Progenitor cell of endocrine pancreas (in vitro differentiated cells): Measurements from ENCODE around the gene HS3ST6. TPM values are rescaled to one million over a fixed set of nuclear protein-coding genes. Genes with fewer than 3 reads are reported as not detected.

Source experiments
- DNase-seq: peaks from one replicate; pipeline ENCODE4 v3.0.0; 2021; ENCODE audit warnings: low spot score; ENCODE audit not compliant: unreplicated experiment
- H3K27ac Mint-ChIP-seq: 2 replicates; pipeline ENCODE4 v1.8.0; 2021; ENCODE audit warnings: mild to moderate bottlenecking, moderate library complexity, mixed read lengths
- H3K27me3 Mint-ChIP-seq: 2 replicates; pipeline ENCODE4 v1.8.0; 2021; ENCODE audit warnings: mixed read lengths
- H3K36me3 Mint-ChIP-seq: 2 replicates; pipeline ENCODE4 v1.8.0; 2022; ENCODE audit warnings: mixed read lengths; ENCODE audit not compliant: insufficient read depth
- H3K4me1 Mint-ChIP-seq: 2 replicates; pipeline ENCODE4 v1.8.0; 2021; ENCODE audit warnings: low read depth, mixed read lengths
- H3K4me3 Mint-ChIP-seq: 2 replicates; pipeline ENCODE4 v1.8.0; 2021; ENCODE audit warnings: low read depth, mild to moderate bottlenecking, moderate library complexity, mixed read lengths
- H3K9me3 Mint-ChIP-seq: 2 replicates; pipeline ENCODE4 v1.8.0; 2021; ENCODE audit warnings: low read depth, mixed read lengths
- total RNA-seq: library from RNA; stranded (reverse); gene quantifications from 2 replicates; pipeline ENCODE4 v1.2.1, GENCODE V29; 2021
- TF ChIP-seq, protein P1 (sequence below): fragments of 200-600 bp; sonication (generic); IDR thresholded peaks from one replicate; pipeline ENCODE4 v1.5.0; 2021; ENCODE audit warnings: antibody characterized with exemption, mild to moderate bottlenecking; ENCODE audit not compliant: unreplicated experiment

HS3ST6 gene
- total RNA-seq, 1 donor from 2014 or later = 0.46 TPM

DNA sequence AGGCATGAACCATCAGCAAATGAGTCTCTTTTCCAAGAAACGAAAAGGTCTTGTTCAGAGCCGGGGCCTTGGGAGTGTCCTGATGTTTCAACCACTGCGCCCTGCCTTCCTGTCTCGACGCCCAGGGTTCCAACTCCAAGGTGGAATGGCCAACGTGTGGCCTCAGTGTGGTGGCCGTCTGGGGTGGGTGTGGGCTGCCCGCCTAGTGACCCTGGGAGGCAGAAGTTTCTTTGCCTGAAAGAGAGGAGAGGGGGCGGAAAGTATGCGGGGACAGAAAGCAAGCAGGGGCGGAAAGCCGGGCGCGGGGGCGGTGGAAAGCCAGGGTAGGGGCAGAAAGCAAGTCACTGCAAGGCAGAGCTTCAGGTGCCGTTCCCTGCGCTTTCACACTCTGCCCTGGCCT, 20.7 kb upstream of the HS3ST6 start:
- Mint-ChIP-seq H3K9me3 (no peaks in the 10 kb centered on the region), H3K27me3 (no peaks in the 10 kb centered on the region), H3K4me3 (no peak overlapping the region), H3K4me1 (peaks cover 2% of the 10 kb centered on the region), H3K27ac (no peak overlapping the region), H3K36me3 (peaks cover 1% of the 10 kb centered on the region)
- no peak for DNase-seq
- TF ChIP-seq, protein P1, sequence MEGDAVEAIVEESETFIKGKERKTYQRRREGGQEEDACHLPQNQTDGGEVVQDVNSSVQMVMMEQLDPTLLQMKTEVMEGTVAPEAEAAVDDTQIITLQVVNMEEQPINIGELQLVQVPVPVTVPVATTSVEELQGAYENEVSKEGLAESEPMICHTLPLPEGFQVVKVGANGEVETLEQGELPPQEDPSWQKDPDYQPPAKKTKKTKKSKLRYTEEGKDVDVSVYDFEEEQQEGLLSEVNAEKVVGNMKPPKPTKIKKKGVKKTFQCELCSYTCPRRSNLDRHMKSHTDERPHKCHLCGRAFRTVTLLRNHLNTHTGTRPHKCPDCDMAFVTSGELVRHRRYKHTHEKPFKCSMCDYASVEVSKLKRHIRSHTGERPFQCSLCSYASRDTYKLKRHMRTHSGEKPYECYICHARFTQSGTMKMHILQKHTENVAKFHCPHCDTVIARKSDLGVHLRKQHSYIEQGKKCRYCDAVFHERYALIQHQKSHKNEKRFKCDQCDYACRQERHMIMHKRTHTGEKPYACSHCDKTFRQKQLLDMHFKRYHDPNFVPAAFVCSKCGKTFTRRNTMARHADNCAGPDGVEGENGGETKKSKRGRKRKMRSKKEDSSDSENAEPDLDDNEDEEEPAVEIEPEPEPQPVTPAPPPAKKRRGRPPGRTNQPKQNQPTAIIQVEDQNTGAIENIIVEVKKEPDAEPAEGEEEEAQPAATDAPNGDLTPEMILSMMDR = no peak

DNA sequence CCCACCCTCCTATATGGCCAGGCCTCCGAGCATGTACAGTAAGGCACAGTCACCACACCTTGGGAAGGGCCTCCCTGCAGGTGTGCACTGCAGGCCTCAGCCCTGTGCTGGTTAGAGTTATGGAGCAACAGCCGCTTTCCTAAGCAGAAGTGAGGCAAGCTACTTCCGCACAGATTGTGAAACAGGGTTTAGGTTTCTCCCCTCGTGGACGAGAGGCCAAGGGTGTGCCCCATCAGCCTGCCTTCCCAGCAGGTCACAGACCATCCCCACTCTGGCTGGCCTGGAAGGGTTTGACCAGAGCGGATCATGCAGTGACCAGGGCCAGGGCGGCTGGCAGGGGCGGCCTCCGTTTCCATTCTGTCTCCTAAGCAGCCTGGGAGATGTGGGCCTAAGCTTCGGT, 20.1 kb upstream of the HS3ST6 start:
- peaks cover 2% of the 10 kb centered on the region for H3K36me3 Mint-ChIP-seq
- TF ChIP-seq, protein P1 = no peak
- no peaks in the 10 kb centered on the region for H3K9me3 Mint-ChIP-seq

DNA sequence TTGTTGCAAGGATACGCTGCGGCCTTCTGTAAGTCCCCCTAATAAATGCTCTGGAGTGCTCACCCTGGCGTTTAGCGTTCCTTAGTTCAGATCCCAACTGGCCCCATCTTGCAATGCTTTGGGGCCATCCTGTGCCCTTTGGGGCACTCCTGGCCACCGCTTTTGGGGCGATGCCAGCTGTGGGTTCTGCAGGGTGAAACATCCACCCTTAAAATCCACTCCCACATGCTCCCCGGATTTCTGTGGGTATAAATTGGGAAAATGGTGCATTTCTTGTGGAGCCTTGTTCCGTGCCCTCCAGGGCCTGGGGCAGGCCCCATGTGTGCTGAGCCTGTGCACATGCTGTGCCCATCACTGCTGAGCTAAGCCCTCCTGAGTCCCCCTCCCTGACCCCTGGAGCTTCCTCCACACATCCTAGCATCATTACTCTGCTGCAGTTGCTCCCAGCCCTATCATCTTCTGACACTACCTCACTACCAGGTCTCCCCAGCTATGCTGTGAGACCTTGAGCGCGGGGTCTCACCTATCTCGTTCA, 18.8 kb upstream of the HS3ST6 start:
- H3K27me3 Mint-ChIP-seq = peaks cover 2% of the 10 kb centered on the region
- no peak overlapping the region for H3K27ac Mint-ChIP-seq

More for the DNA sequence above, 20.1 kb upstream of the HS3ST6 start:
- Mint-ChIP-seq H3K4me1 (peaks cover 2% of the 10 kb centered on the region), H3K4me3 (no peak overlapping the region), H3K27ac (no peak overlapping the region), H3K27me3 (peaks cover 2% of the 10 kb centered on the region)
- no peak for DNase-seq

DNA sequence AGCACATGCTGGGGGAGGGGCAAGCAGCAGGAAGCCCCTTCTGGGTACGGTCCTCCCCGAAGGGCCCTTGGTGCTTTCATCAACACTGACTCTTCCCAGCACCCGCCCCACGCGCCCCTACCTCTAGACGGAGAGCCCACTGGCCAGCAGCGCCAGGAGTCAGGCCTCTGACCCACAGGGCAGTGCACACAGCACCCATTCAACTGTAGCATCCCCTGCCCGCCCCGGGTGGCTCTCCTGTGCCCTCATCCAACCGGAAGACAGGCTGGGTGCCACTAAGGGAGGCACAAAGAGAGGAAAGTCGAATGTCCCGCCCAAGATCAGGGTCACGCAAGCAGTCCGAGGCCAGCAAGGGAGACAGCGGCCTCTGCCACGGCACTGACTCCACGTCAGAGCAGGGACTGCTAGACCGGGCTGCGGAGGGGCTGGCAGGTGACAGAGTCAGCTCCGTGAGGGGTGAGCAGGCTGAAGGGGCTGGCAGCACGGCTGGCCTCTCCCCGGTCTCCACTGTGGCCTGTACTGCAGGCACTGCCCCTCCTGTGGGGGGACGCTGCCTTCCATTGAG, 15.0 kb upstream of the HS3ST6 start:
- peaks cover 16% of the 10 kb centered on the region for H3K27me3 Mint-ChIP-seq
- H3K4me3 Mint-ChIP-seq = no peak overlapping the region
- no peak for DNase-seq
- H3K9me3 Mint-ChIP-seq = no peaks in the 10 kb centered on the region
- H3K27ac Mint-ChIP-seq = no peak overlapping the region
- H3K4me1 Mint-ChIP-seq = peaks cover 2% of the 10 kb centered on the region
- peaks cover 2% of the 10 kb centered on the region for H3K36me3 Mint-ChIP-seq
- TF ChIP-seq, protein P1 = no peak

More for the DNA sequence above, 18.8 kb upstream of the HS3ST6 start:
- H3K36me3 Mint-ChIP-seq = peaks cover 2% of the 10 kb centered on the region
- DNase-seq = no peak
- TF ChIP-seq, protein P1 = no peak
- H3K4me3 Mint-ChIP-seq = no peak overlapping the region
- peaks cover 2% of the 10 kb centered on the region for H3K4me1 Mint-ChIP-seq
- H3K9me3 Mint-ChIP-seq = no peaks in the 10 kb centered on the region

DNA sequence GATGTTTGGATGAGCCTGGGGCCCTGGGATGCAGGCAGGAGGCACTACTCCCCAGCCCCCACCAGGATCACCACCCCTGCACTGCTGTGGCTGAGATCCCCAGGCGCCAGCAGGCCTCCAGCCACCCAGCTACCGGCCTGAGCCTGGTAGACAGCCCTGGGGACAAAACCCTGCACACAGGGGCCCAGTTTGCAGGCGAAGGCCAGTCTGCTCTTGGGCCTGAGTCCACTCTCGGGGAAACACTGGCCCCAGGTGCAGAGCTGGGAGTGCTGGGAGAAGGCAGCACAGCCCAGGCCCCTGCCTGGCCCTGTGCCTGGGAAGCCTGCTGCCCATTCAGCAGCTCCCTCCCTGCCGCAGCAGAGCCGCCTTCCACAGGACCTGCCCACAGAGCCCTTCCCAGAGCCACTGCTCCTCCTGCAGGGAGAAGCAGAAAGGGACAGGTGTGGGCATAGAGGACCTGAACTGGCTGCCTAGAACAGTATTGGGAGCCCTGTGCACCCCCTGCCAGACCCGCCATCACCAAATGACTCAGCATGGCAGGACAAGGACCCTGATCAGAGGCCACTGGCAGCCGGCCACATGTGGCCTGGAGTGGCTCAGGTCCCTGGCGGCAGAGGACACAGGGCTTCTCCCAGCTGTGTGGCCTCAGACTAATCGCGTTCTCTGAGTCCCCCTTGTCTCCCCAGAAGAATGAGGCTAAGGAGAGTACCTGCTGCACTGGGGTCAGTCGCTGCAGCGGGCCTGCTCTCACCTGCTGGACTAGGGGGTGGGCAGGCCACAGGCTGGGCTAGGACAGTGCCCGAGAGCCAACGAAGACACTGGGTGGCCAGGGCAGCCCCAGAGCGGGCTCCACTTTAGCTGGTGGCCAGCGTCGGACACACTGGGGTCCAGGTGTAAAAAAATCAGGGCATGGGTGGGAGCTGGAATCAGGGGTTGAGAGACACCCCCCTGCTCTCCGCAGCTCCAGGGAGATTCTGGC, 14.1 kb upstream of the HS3ST6 start:
- Mint-ChIP-seq H3K27me3 (peaks cover 18% of the 10 kb centered on the region), H3K9me3 (no peaks in the 10 kb centered on the region), H3K36me3 (peaks cover 2% of the 10 kb centered on the region), H3K27ac (no peak overlapping the region), H3K4me1 (peaks cover 2% of the 10 kb centered on the region), H3K4me3 (no peak overlapping the region)
- TF ChIP-seq, protein P1 = peak; percentile 19
- no peak for DNase-seq
